H1 (cell line): ENCODE measurements around the gene C14orf132. TPM values are rescaled to one million over a fixed set of nuclear protein-coding genes. Genes with fewer than 3 reads are reported as not detected.

Source experiments
- CHD7 ChIP-seq: fragments of 300-600 bp; sonication (generic); IDR thresholded peaks from 2 replicates; pipeline ENCODE4 v1.7.1; 2012; ENCODE audit warnings: low read length, moderate library complexity, mild to moderate bottlenecking, inconsistent platforms; ENCODE audit not compliant: insufficient replicate concordance
- TAF1 ChIP-seq: IDR thresholded peaks from 2 replicates; pipeline ENCODE4 v1.6.1; 2011; ENCODE audit warnings: mild to moderate bottlenecking, low read depth, low read length
- YY1 ChIP-seq: IDR thresholded peaks from 2 replicates; pipeline ENCODE4 v1.6.1; 2011; ENCODE audit warnings: low read depth, mild to moderate bottlenecking, low read length
- polyA plus RNA-seq, 7 experiments: library from polyadenylated mRNA; depleted of rRNA in 3 of 7; stranded (reverse) in 5 of 7; unstranded in 2 of 7; fragments of >200 nt in 5 of 7; fragments of 200-250 nt in 2 of 7; gene quantifications; 1 replicate in 5 of 7; 2 replicates in 1 of 7; 4 replicates in 1 of 7; pipeline versions ENCODE4 v1.2.1 to v1.2.3, GENCODE V29; 2011 to 2013; ENCODE audit warnings: missing spikeins in 2 of 7, mixed read lengths in 2 of 7
- total RNA-seq: library from RNA; stranded (reverse); fragmentation: NEBNext Ultra II Directional; extraction: Animal tissue kit (Norgen Biotek cat#: 25700); gene quantifications from 2 replicates; pipeline ENCODE4 v1.2.1, GENCODE V29; 2021

Gene C14orf132
- total and polyA plus RNA-seq, 2 of the 8 experiments (the other 6 are each of a cell fraction or from before 2014, with no cell fraction given) = 11.7 to 32.5 TPM

DNA sequence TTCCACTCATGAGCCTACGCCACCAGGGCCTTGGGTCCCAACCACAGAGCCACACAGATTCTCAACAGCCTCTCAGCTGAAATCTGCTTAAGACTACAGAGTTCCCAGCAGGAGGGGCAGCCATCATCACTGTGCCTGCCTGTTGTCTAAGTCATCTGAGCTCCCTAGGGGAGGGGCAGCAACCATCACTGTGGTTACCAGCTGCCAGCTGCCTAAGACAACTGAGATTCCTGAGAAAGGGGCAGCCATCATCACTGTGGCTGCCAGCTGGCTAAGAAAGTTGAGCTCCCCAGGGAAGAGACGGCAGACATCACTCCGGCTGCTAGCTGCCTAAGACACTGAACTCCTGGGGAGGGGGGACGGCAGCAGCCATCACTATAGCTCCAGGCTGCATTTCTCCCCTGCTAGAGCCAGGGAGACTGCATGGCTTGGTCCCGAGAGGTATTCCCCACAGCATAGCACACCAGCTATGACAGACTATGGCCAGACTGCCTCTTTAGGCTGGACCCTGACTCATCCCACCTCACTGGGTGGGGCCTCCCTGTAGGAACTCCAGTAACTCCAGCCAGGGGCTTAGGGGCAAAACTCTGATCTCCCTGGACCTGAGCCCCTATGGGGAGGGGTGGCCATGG, 37.2 kb upstream of the C14orf132 start (continued):
- no peak for TF ChIP-seq CHD7
- TF ChIP-seq YY1 = 0 out of 2 replicates have a peak, but pooled peaks have one; percentile 5
- 0 out of 2 replicates have a peak, but pooled peaks have one; percentile 6 for TF ChIP-seq TAF1
